HG03196 (cell line): ENCODE measurements around the gene CLEC16A.

Experiments
- ATAC-seq: cut with Tn5 transposase; IDR thresholded peaks from one replicate; pipeline ENCODE4 v1.9.1; 2021; ENCODE audit not compliant: unreplicated experiment

Gene CLEC16A

DNA sequence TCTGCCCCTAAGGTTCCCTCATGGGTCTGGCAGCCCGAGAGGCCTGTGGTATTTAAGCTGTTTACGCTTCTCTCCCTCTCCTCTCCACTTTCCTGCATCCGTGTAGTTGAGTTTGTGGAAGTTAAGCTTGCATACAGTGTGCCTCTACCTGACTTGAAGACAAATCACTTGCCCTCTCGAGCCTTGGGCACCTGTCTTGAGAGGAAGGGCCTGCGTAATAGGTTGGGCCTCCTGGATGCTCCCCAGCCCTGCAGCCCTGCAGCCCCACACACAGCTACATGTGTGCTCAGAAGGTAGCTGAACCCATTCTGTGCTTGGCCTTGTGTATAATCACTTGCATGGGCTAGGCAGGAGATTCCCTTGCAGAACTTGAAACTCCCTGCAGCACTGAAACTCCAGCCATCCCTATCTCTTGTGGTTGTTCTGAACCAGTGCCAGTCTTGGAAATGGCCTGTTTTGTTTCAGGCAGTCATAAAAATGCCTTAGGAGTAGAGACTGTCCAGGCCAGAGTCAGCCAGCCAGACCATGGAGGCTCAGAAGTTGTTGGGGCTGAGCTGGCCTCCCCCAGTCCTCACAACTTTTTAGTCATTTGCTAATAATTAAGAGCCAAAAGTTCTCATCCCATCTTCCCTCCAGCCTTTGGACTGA lies 134.6 kb downstream of the CLEC16A start:
- ATAC-seq: no peak

DNA sequence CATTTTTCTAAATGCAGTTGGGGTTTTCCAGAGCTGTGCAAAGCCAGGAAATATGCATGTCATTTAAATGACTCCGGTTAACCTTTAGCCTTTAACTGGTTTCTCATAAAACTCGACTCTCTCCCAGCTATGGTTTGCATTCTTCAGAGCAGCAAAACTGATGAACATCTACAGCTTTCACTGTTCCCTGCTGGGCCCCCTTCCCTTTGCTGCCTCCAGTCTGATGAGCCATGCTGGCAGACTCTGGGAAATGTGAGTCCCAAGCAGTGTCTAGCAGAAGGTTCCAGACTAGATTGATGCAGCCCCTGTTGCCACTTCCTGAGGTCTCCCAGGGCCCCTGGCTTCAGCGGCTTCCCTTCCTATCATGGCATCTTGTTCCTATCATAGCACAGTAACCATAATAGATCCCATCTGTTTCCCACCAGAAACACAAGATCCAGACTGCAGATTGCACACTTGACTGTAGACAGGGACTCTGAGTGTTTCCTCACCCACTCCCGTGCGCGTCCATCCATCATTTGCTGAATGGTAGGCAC lies 135.4 kb downstream of the CLEC16A start:
- no peak for ATAC-seq

- ATAC-seq: no peak
Observed at GRCh38 chr16:11080327-11080967, 136.1 kb downstream of the CLEC16A start.

DNA sequence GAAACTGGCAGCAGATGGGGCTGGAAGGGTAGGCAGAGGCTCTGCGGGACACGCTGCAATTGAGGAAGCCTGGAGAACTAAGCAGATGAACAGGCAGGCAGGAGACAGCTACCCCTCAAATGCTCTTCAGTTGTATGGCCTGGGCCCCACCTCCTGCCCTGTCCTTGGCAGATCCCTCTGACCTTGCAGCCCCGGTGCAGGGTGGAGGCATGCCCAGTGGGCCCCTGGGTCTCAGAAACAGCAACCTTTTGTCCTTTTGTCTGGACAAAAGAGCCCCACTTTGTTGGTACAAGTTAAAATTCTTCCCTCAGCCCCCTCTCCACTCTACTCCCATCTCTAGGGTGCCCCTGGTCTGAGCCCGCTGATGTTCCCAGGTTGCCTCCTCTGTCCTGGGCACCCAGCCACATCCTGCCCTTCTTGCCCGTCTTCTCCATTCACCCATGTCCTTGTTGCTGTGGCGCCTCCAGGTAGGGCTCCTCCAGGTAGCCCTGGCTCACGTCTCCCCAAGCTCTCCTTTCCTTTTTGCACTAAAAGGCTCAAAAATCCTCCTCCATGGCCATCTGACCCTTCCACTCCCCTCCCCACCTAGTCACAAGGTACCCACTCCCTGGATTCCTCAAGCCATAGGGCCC lies 136.8 kb downstream of the CLEC16A start:
- no peak for ATAC-seq

GRCh38 chr16:11082108-11082859 lies 137.9 kb downstream of the CLEC16A start:
- ATAC-seq: no peak

- ATAC-seq: no peak
Observed at GRCh38 chr16:11082860-11083388, 138.6 kb downstream of the CLEC16A start.

- no peak for ATAC-seq
Observed at GRCh38 chr16:11084484-11084875, 140.1 kb downstream of the CLEC16A start.

DNA sequence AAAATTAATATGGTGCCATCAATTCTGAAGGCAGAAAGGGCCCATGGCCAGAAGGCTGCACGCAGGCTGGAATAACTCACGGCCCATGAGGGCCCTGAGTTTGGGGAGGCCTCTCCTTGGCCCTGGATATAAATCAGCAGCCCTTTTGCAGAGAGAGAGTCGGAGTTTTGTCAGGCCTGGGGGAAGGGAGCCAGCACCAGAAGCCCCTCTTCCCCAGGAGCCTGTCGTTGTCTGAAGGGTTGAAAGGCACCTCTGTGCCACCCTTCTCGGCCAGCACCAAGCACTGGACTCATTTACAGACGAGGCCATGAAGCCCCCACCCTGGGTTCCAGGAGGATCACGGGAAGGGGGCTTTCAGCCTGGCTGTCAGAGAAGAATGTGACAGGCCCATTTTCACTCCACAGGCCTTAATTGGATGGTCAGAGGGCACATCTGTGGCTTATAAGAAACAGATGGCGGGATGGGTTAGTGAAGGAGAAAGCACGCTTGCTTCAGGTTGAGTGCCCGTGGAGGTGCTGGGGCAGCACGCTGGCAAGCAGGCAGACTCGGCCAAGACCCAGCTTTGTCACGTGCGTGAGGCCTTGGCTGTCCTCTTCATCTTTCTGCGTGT lies 140.6 kb downstream of the CLEC16A start:
- no peak for ATAC-seq

GRCh38 chr16:11085916-11086315 lies 141.6 kb downstream of the CLEC16A start:
- ATAC-seq: no peak

- no peak for ATAC-seq
Observed at GRCh38 chr16:11087691-11088073, 143.3 kb downstream of the CLEC16A start.

GRCh38 chr16:11088074-11088730 lies 143.8 kb downstream of the CLEC16A start:
- no peak for ATAC-seq

DNA sequence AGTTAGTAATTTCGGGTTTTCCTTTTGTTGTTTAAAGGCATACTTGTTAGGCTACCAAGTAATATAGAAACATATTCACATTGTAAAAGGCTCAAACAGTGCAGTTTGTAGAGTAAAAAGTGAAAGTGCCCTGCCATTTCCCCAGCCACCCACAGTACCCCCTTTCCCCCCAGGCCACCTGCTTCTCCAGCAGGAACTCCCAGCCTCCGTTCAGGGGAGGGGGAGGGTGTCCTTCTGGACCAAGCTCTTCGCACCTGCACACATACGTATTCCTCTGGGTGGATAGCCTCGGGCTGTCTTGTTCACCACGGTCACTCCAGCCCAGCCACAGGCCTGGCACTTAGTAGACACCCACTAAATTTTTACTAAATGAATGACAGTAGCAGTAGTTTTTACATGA lies 144.5 kb downstream of the CLEC16A start:
- no peak for ATAC-seq

GRCh38 chr16:11089504-11090124 lies 145.2 kb downstream of the CLEC16A start:
- no peak for ATAC-seq

DNA sequence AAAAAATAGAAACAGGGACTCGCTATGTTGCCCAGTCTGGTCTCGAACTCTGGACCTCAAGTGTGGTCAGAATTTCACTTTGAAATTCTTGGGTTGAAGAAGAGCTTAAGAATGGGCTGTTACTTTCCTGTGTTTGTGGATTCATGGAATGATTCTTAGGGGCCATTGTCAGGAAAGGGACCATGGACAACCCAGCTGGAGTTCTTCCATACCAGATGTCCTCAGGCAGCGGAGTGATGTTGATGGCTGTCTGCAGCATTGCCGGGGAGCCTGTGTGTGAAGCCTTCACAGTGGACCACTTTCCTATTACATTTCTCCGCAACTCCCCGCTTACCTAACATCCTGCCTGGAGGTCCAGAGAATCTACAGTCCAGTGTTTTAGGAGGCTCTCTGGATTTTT lies 145.9 kb downstream of the CLEC16A start:
- no peak for ATAC-seq

DNA sequence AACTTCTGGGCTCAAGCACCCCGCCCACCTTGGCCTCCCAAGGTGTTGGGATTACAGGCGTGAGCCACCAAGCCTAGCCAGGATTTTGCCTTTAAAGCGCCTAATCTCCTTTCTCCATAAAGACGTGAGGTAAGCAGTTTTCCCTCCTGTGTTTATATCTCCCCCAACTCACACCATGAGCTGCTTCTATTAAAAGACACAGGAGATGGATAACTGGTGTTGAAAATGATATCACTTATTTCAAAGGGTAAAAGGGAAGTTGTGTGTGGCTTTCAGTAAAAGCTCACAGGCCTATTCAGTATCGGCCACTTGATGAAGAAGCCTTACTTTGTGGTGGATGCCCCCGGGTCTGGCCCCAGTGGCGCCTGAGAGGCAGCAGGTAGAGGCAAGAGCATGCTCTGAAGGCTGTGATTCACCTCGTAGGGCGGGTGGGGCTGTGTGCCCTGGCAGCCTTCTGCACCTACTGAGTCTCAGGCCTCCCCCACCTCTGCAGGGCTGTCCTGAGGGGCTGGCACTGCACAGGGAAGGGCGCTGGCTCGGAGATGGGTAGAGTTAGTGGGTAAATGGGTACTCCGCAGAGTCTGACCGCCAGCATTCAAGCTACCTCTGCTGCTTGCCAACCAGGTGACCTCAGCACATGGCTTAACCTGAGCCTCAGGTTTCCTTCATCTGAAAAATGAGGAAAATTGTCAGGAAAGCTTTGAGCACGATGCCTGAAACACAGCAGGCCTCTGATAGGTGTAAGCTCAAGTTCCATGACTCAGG lies 146.8 kb downstream of the CLEC16A start:
- ATAC-seq: no peak

DNA sequence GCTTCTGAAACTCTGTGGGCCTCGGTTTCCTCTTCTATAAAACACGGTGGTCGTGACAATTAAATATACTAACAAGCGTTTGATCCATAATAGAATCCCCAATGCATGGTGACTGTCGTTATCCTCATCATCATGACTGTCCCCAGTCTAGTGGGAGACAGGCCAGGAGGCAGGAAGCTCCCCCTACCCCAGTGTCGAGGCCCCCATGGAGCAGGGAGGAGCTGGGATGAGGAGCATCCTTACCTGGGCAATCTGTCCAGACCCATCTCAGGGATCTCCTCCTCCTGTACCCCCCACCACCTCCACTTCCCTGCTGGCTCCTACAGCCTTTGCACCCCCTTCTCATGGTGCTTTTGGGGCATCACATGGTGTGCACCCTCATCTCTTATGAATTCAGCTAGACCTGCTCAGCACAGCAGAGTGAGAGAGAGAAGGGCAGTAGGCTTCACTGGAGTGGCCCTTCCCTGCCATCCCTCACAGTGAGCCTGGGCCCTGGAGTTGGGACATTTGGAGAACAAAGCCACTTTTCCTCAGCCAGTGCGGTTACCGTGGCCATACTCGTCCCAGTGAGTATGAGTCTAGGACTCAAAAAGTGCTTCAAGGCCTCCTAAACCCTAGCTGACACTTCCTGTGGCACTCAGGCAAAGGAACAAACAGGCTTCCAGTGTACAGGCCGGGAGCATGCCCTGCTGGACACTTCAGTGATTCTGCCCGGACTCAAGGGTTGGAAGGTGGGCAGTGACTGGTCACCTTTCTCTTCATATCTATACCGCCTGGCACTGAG lies 148.6 kb downstream of the CLEC16A start:
- ATAC-seq: no peak

GRCh38 chr16:11093572-11094074 lies 149.3 kb downstream of the CLEC16A start:
- peak; percentile 3 for ATAC-seq
